Tibial nerve (tissue), 4 donors: ENCODE results near the gene LYPD6B. TPM values are rescaled to one million over a fixed set of nuclear protein-coding genes. Genes with fewer than 3 reads are reported as not detected.

Experiments
- DNase-seq, 2 donors: peaks; one replicate each; pipeline ENCODE4 v3.0.0-alpha.2; 2019; ENCODE audit warnings: low spot score in 2 of 2
- H3K27ac ChIP-seq, 4 donors: fragments of 200-600 bp; sonication (generic) in 3 of 4; one replicate each; pipeline ENCODE4 v1.5.1; 2017 to 2019; ENCODE audit warnings: mild to moderate bottlenecking in 1 of 4
- H3K27me3 ChIP-seq, 2 donors: fragments of 200-600 bp; sonication (generic) in 1 of 2; one replicate each; pipeline versions ENCODE4 v1.5.1 to v1.6.0; 2017 to 2019
- H3K36me3 ChIP-seq, 3 donors: fragments of 200-600 bp; sonication (generic); one replicate each; pipeline ENCODE4 v1.5.1; 2018 to 2019
- H3K4me1 ChIP-seq, 4 donors: fragments of 200-600 bp; sonication (generic) in 3 of 4; one replicate each; pipeline ENCODE4 v1.5.1; 2017 to 2019
- H3K4me3 ChIP-seq, 4 donors: fragments of 200-600 bp; sonication (generic) in 3 of 4; one replicate each; pipeline ENCODE4 v1.5.1; 2017 to 2019; ENCODE audit warnings: mild to moderate bottlenecking in 1 of 4, moderate library complexity in 1 of 4
- H3K9me3 ChIP-seq, 4 donors: fragments of 200-600 bp; sonication (generic) in 3 of 4; one replicate each; pipeline ENCODE4 v1.5.1; 2017 to 2019
- CTCF ChIP-seq, 5 experiments: fragments of 200-600 bp in 3 of 5; fragments of 450-650 bp in 2 of 5; sonication (generic) in 3 of 5; IDR thresholded peaks; one replicate each; pipeline ENCODE4 v1.5.1; 2016 to 2019; ENCODE audit warnings: antibody characterized with exemption in 5 of 5, mild to moderate bottlenecking in 3 of 5, moderate library complexity in 2 of 5
- EP300 ChIP-seq, 2 donors: sonication (generic); formaldehyde crosslinking; IDR thresholded peaks; one replicate each; pipeline ENCODE4 v1.6.1; 2017; ENCODE audit warnings: antibody characterized with exemption in 2 of 2, mild to moderate bottlenecking in 1 of 2
- POLR2A ChIP-seq, 2 donors: fragments of 450-650 bp; IDR thresholded peaks; one replicate each; pipeline ENCODE4 v1.6.1; 2017; ENCODE audit warnings: antibody characterized with exemption in 2 of 2, mild to moderate bottlenecking in 2 of 2, moderate library complexity in 2 of 2
- WGBS, 2 donors: methylation state at CpG; one replicate each; pipeline ENCODE4 v1.1.5; 2018; 5-methylcytosine and 5-hydroxymethylcytosine counted together
- total RNA-seq, 4 donors: library from RNA; depleted of rRNA; stranded (reverse); fragments of >200 nt; gene quantifications; one replicate each; pipeline ENCODE4 v1.1.0, GENCODE V29; 2016

Gene LYPD6B
- total RNA-seq, 4 donors from 2014 or later: not detected

GRCh38 chr2:149055751-149056150 lies 17.3 kb downstream of the LYPD6B start:
- 38 to 39% methylated on average over 1 of the region's 1 CpG for WGBS, 2 donors
- Histone ChIP-seq H3K36me3 (no peaks in the 10 kb centered on the region), H3K27ac (no peak overlapping the region), H3K9me3 (no peaks in the 10 kb centered on the region), H3K27me3 (no peaks in the 10 kb centered on the region), H3K4me1 (no peaks in the 10 kb centered on the region), H3K4me3 (no peak overlapping the region)
- DNase-seq: no peak
- no peak for TF ChIP-seq EP300 (IDR thresholded peaks at IDR 0.05)
- TF ChIP-seq CTCF (IDR thresholded peaks at IDR 0.05): no peak
- TF ChIP-seq POLR2A (IDR thresholded peaks at IDR 0.05): no peak

GRCh38 chr2:149056541-149057255 lies 18.2 kb downstream of the LYPD6B start:
- H3K27ac ChIP-seq: no peak overlapping the region
- H3K9me3 ChIP-seq: no peaks in the 10 kb centered on the region
- TF ChIP-seq CTCF (IDR thresholded peaks at IDR 0.05): no peak
- no peak for TF ChIP-seq POLR2A (IDR thresholded peaks at IDR 0.05)
- TF ChIP-seq EP300 (IDR thresholded peaks at IDR 0.05): no peak
- WGBS, 2 donors: 78 to 82% methylated on average over 6 of the region's 6 CpGs
- DNase-seq: no peak
- no peaks in the 10 kb centered on the region for H3K36me3 ChIP-seq
- no peaks in the 10 kb centered on the region for H3K4me1 ChIP-seq
- H3K27me3 ChIP-seq: no peaks in the 10 kb centered on the region
- no peak overlapping the region for H3K4me3 ChIP-seq

DNA sequence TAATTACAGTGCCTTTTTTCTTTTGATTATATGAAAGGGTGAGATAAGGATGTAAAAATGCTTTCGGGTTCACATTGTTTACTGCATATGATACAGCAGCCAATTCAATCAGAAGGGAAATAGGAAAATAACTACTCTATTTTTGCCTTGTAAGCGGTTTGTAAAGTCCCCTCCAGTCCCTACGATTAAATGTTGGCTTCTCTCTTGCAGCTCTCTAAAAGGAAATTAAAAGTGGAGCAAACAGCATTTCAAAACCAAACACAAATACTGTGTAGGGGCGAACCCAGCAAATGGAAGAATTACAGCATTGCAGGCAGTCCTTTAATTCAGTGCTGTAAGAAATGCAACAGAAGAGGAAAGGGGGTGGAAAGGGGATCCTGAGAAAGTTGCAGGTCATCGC lies 18.9 kb downstream of the LYPD6B start:
- no peak for DNase-seq
- WGBS, 2 donors: 28 to 30% methylated on average over 5 of the region's 5 CpGs
- no peaks in the 10 kb centered on the region for H3K27me3 ChIP-seq
- no peaks in the 10 kb centered on the region for H3K9me3 ChIP-seq
- H3K4me1 ChIP-seq: no peaks in the 10 kb centered on the region
- TF ChIP-seq EP300 (IDR thresholded peaks at IDR 0.05) (no peak), CTCF (IDR thresholded peaks at IDR 0.05) (no peak), POLR2A (IDR thresholded peaks at IDR 0.05) (no peak)
- no peak overlapping the region for H3K27ac ChIP-seq
- H3K36me3 ChIP-seq: no peaks in the 10 kb centered on the region
- H3K4me3 ChIP-seq: no peak overlapping the region

GRCh38 chr2:149058936-149059335 lies 20.4 kb downstream of the LYPD6B start:
- DNase-seq: no peak
- Histone ChIP-seq H3K27ac (no peak overlapping the region), H3K27me3 (no peaks in the 10 kb centered on the region), H3K4me3 (no peak overlapping the region), H3K9me3 (no peaks in the 10 kb centered on the region), H3K4me1 (no peaks in the 10 kb centered on the region), H3K36me3 (no peaks in the 10 kb centered on the region)
- 86 to 89% methylated on average over 5 of the region's 5 CpGs for WGBS, 2 donors
- TF ChIP-seq POLR2A (IDR thresholded peaks at IDR 0.05) (no peak), EP300 (IDR thresholded peaks at IDR 0.05) (no peak), CTCF (IDR thresholded peaks at IDR 0.05) (no peak)

GRCh38 chr2:149059822-149060221 lies 21.3 kb downstream of the LYPD6B start:
- Histone ChIP-seq H3K27ac (no peak overlapping the region), H3K9me3 (no peaks in the 10 kb centered on the region)
- no peak for TF ChIP-seq EP300 (IDR thresholded peaks at IDR 0.05)
- no peak for TF ChIP-seq CTCF (IDR thresholded peaks at IDR 0.05)
- TF ChIP-seq POLR2A (IDR thresholded peaks at IDR 0.05): no peak

More at GRCh38 chr2:149059822-149060221, 21.3 kb downstream of the LYPD6B start:
- Histone ChIP-seq H3K4me3 (no peak overlapping the region), H3K27me3 (no peaks in the 10 kb centered on the region), H3K36me3 (no peaks in the 10 kb centered on the region), H3K4me1 (no peaks in the 10 kb centered on the region)
- WGBS, 2 donors: 82 to 85% methylated on average over 1 of the region's 1 CpG
- DNase-seq: no peak
